C4-2B (cell line): ENCODE measurements around the gene SLC25A1.
"Not testable (repeated sequence)": the region's sequence is repeated elsewhere in the genome, so short reads cannot be mapped to it uniquely, and the experiment has no call there.

ENCODE experiments used
- CTCF ChIP-seq: fragments of 450-650 bp; conservative IDR thresholded peaks from 2 replicates; pipeline ENCODE4 v1.5.1; 2017; ENCODE audit warnings: mild to moderate bottlenecking
- ZFX ChIP-seq: fragments of 450-650 bp; IDR thresholded peaks from 2 replicates; pipeline ENCODE4 v1.6.1; 2017

- not testable (repeated sequence) for TF ChIP-seq CTCF, ZFX
Measured at GRCh38 chr22:19156109-19156508, 22.4 kb downstream of the SLC25A1 start.
